Fibroblast of lung (primary cell): ENCODE results near the gene HTR5A. TPM values are rescaled to one million over a fixed set of nuclear protein-coding genes. Genes with fewer than 3 reads are reported as not detected.

ENCODE experiments used
- DNase-seq, 2 donors: peaks; one replicate each; pipeline versions ENCODE4 v3.0.0 to v3.0.0-alpha.2; 2010; ENCODE audit warnings: low read depth in 2 of 2
- H2AFZ ChIP-seq: 2 replicates; pipeline ENCODE4 v1.5.1; 2012; ENCODE audit warnings: low read length, control low read depth, inconsistent platforms
- H3K27ac ChIP-seq: 2 replicates; pipeline ENCODE4 v1.5.1; 2011; ENCODE audit warnings: low read length, control low read depth; ENCODE audit not compliant: insufficient read depth
- H3K27me3 ChIP-seq: 2 replicates; pipeline ENCODE4 v1.5.1; 2011; ENCODE audit warnings: mild to moderate bottlenecking, low read length; ENCODE audit not compliant: control insufficient read depth, insufficient read depth
- H3K36me3 ChIP-seq: 2 replicates; pipeline ENCODE4 v1.5.1; 2011; ENCODE audit warnings: low read length; ENCODE audit not compliant: control insufficient read depth, insufficient read depth
- H3K4me1 ChIP-seq: 2 replicates; pipeline ENCODE4 v1.5.1; 2011; ENCODE audit warnings: low read length; ENCODE audit not compliant: control insufficient read depth, insufficient read depth; ENCODE audit errors: extremely low read depth
- H3K4me2 ChIP-seq: 2 replicates; pipeline ENCODE4 v1.5.1; 2011; ENCODE audit warnings: low read length, control low read depth; ENCODE audit not compliant: insufficient read depth; ENCODE audit errors: extremely low read depth
- H3K4me3 ChIP-seq, 4 experiments: fragments of 200-600 bp in 1 of 4; sonication (generic) in 1 of 4; replicated peaks in 1 of 4; 2 replicates each; pipeline ENCODE4 v1.5.1; 2011 to 2016; ENCODE audit warnings: low read length in 4 of 4, low read depth in 3 of 4, mild to moderate bottlenecking in 3 of 4, control low read depth in 2 of 4, inconsistent platforms in 1 of 4, mixed read lengths in 1 of 4; ENCODE audit not compliant: insufficient read depth in 1 of 4; ENCODE audit errors: control extremely low read depth in 1 of 4
- H3K79me2 ChIP-seq: 2 replicates; pipeline ENCODE4 v1.5.1; 2012; ENCODE audit warnings: mild to moderate bottlenecking, low read length, inconsistent platforms; ENCODE audit not compliant: control insufficient read depth, insufficient read depth
- H3K9ac ChIP-seq: 2 replicates; pipeline ENCODE4 v1.5.1; 2011; ENCODE audit warnings: mild to moderate bottlenecking, low read length, control low read depth; ENCODE audit not compliant: insufficient read depth
- H3K9me3 ChIP-seq: 2 replicates; pipeline ENCODE4 v1.5.1; 2012; ENCODE audit warnings: low read depth, low read length; ENCODE audit not compliant: control insufficient read depth, insufficient read depth
- H4K20me1 ChIP-seq: 2 replicates; pipeline ENCODE4 v1.5.1; 2011; ENCODE audit warnings: low read length; ENCODE audit not compliant: control insufficient read depth, insufficient read depth; ENCODE audit errors: extremely low read depth
- EZH2 ChIP-seq: IDR thresholded peaks from 2 replicates; pipeline ENCODE4 v1.5.1; 2012; ENCODE audit warnings: low read length, control low read depth, mild to moderate bottlenecking; ENCODE audit errors: missing control alignments
- polyA plus RNA-seq, 2 donors: library from polyadenylated mRNA; depleted of rRNA in 1 of 2; stranded (reverse) in 1 of 2; unstranded in 1 of 2; fragments of >200 nt; gene quantifications; 2 replicates each; pipeline ENCODE4 v1.2.1, GENCODE V29; 2011 to 2012; ENCODE audit warnings: missing spikeins in 1 of 2
- total RNA-seq: library from RNA; depleted of rRNA; stranded (reverse); fragments of >200 nt; gene quantifications from 2 replicates; pipeline ENCODE4 v1.2.1, GENCODE V29; 2014
- TF ChIP-seq, protein P1 (sequence below), 2 donors: IDR thresholded peaks in 1 of 2; conservative IDR thresholded peaks in 1 of 2; 1 replicate in 1 of 2; 2 replicates in 1 of 2; pipeline ENCODE4 v1.5.1; 2011 to 2012; ENCODE audit warnings: low read length in 2 of 2, control low read depth in 1 of 2, inconsistent platforms in 1 of 2, low read depth in 1 of 2, mild to moderate bottlenecking in 1 of 2

The HTR5A gene
- total and polyA plus RNA-seq, 2 donors (not counting 1 experiment from before 2014, with no cell fraction given), result not detected

DNA sequence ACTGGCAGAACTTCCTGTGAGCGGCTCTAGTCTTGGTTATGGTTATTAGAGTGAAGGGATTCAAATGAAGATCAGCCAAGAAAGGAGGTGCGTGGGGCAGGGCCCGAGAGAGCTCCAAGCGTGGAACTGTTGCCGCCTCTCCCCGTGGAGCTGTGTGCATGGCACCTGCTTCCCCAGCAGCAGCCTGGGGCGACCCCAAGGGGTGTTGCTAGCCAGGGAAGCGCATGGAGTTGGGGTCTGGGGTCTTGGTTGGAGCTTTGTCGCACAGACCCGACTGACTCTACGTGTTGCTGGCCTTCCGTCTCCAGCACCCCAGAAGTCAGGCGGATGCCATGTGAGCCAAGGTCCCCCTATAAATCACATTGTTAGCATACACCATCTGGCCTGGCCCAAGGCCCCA, 61.0 kb downstream of the HTR5A start:
- H3K36me3 ChIP-seq, result no peaks in the 10 kb centered on the region

DNA sequence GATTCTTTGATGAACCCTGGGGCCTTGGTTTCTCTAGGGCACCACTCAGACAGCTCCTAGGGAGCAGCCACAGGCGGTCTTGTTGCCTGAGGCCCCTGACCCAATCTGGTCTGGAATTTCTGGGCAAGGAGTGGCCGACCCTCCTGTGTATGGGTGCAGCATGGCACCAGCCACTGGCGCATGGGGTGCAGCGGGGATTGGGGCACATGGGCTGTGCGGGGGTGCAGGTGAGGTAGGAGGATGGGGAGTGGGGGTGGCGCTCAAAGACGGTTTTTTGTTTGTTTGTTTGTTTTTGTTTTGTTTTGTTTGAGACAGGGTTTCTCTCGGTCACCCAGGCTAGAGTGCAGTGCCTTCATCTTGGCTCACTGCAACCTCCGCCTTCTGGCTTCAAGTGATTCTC, 62.3 kb downstream of the HTR5A start:
- Histone ChIP-seq H3K9me3 (no peaks in the 10 kb centered on the region), H3K36me3 (no peaks in the 10 kb centered on the region), H3K4me2 (no peak overlapping the region), H3K4me3 (no peak overlapping the region), H2AFZ (no peak overlapping the region), H3K27ac (no peak overlapping the region), H3K79me2 (no peaks in the 10 kb centered on the region), H3K27me3 (no peaks in the 10 kb centered on the region), H3K4me1 (no peaks in the 10 kb centered on the region), H4K20me1 (no peaks in the 10 kb centered on the region), H3K9ac (no peak overlapping the region)
- TF ChIP-seq, protein P1, sequence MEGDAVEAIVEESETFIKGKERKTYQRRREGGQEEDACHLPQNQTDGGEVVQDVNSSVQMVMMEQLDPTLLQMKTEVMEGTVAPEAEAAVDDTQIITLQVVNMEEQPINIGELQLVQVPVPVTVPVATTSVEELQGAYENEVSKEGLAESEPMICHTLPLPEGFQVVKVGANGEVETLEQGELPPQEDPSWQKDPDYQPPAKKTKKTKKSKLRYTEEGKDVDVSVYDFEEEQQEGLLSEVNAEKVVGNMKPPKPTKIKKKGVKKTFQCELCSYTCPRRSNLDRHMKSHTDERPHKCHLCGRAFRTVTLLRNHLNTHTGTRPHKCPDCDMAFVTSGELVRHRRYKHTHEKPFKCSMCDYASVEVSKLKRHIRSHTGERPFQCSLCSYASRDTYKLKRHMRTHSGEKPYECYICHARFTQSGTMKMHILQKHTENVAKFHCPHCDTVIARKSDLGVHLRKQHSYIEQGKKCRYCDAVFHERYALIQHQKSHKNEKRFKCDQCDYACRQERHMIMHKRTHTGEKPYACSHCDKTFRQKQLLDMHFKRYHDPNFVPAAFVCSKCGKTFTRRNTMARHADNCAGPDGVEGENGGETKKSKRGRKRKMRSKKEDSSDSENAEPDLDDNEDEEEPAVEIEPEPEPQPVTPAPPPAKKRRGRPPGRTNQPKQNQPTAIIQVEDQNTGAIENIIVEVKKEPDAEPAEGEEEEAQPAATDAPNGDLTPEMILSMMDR (conservative IDR thresholded peaks at IDR 0.05 in 1 of 2, IDR thresholded peaks at IDR 0.05 in 1 of 2; ENCODE audit: low read depth in 1 of 2, low read length in 2 of 2), result no peak
- TF ChIP-seq EZH2, result no peak
- no peak for DNase-seq

More for the DNA sequence above, 61.0 kb downstream of the HTR5A start:
- Histone ChIP-seq H3K27me3 (no peaks in the 10 kb centered on the region), H3K4me1 (no peaks in the 10 kb centered on the region), H3K79me2 (no peaks in the 10 kb centered on the region), H2AFZ (no peak overlapping the region), H4K20me1 (no peaks in the 10 kb centered on the region), H3K4me2 (no peak overlapping the region), H3K9me3 (no peaks in the 10 kb centered on the region), H3K27ac (no peak overlapping the region), H3K4me3 (no peak overlapping the region), H3K9ac (no peak overlapping the region)
- no peak for DNase-seq
- TF ChIP-seq, protein P1 (conservative IDR thresholded peaks at IDR 0.05 in 1 of 2, IDR thresholded peaks at IDR 0.05 in 1 of 2; ENCODE audit: low read depth in 1 of 2, low read length in 2 of 2), result no peak
- no peak for TF ChIP-seq EZH2

DNA sequence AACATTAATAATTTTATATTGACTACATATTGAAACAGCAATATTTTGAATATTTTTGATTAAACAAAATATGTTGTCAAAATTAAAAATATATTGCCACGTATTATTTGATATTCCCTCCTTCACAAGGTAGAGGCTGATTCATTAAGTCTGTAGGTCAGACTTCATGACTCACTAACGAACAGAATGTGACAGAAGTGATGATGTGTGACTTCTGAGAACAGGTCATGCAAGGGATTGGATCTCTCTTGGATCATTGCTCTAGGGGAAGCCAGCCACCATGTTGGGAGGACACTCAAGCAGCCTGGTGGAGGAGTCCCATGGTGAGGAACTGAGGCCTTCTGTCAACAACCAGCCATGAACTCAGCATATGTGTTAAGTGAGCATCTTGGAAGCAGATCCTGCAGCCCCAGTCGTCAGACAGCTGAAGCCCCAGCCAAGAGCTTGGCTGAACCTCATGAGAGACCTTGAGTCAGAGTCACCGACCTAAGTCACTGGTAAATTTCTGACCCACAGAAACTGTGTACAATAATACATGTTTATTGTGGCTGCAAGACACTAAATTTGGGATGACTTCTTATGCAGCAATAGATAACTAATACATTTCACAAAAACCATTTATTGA, 66.6 kb downstream of the HTR5A start:
- no peaks in the 10 kb centered on the region for H3K9me3 ChIP-seq
- no peaks in the 10 kb centered on the region for H3K79me2 ChIP-seq
- H3K36me3 ChIP-seq, result no peaks in the 10 kb centered on the region
- H2AFZ ChIP-seq, result no peak overlapping the region
- no peaks in the 10 kb centered on the region for H3K27me3 ChIP-seq
- H3K4me1 ChIP-seq, result no peaks in the 10 kb centered on the region
- H3K4me2 ChIP-seq, result no peak overlapping the region
- H4K20me1 ChIP-seq, result no peaks in the 10 kb centered on the region
- DNase-seq, result no peak
- H3K27ac ChIP-seq, result no peak overlapping the region
- no peak overlapping the region for H3K9ac ChIP-seq
- no peak overlapping the region for H3K4me3 ChIP-seq
- TF ChIP-seq, protein P1 (conservative IDR thresholded peaks at IDR 0.05 in 1 of 2, IDR thresholded peaks at IDR 0.05 in 1 of 2; ENCODE audit: low read depth in 1 of 2, low read length in 2 of 2), result no peak
- TF ChIP-seq EZH2, result no peak

Other genes starting within 250 kb of the HTR5A start
- 6.4 and 6.9 TPM in 2 replicates for gene PAXIP1, start 67.2 kb upstream of the HTR5A start, total RNA-seq
- gene PAXIP1, start 67.2 kb upstream of the HTR5A start, polyA plus RNA-seq, result 5.8 and 7.7 TPM in 2 replicates
- 193 and 353 TPM in 2 replicates for gene INSIG1, start 227.6 kb downstream of the HTR5A start, total RNA-seq
- gene INSIG1, start 227.6 kb downstream of the HTR5A start, polyA plus RNA-seq, result 170 and 216 TPM in 2 replicates